VCaP (cell line): ENCODE measurements around the gene AFAP1L1.

Source experiments
- H3K27ac ChIP-seq: fragments of 450-650 bp; 2 replicates; pipeline ENCODE4 v1.5.1; 2017
- TF ChIP-seq, protein P1 (sequence below): fragments of 450-650 bp; conservative IDR thresholded peaks from 2 replicates; pipeline ENCODE4 v1.5.1; 2017; ENCODE audit warnings: mild to moderate bottlenecking, moderate library complexity

Gene AFAP1L1

DNA sequence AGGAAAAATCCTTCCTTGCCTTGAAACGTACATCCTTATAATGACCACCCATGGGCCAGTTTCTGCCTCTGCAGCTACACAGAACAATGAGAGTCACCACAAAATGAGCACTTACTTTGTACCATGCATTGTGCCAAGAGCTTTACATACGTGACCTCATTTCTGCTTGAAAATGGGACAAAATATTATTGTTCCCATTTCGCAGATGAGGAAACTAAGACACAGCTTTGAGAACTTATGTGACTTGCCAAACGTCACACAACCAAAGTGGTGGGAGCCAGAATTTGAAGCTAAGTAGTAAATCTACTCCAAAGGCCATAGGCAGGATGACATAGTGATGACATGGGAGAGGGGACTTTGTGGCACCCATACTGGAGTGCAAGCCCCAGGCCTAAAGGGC is 38.8 kb downstream of the AFAP1L1 start:
- H3K27ac ChIP-seq: no peak overlapping the region
- TF ChIP-seq, protein P1, sequence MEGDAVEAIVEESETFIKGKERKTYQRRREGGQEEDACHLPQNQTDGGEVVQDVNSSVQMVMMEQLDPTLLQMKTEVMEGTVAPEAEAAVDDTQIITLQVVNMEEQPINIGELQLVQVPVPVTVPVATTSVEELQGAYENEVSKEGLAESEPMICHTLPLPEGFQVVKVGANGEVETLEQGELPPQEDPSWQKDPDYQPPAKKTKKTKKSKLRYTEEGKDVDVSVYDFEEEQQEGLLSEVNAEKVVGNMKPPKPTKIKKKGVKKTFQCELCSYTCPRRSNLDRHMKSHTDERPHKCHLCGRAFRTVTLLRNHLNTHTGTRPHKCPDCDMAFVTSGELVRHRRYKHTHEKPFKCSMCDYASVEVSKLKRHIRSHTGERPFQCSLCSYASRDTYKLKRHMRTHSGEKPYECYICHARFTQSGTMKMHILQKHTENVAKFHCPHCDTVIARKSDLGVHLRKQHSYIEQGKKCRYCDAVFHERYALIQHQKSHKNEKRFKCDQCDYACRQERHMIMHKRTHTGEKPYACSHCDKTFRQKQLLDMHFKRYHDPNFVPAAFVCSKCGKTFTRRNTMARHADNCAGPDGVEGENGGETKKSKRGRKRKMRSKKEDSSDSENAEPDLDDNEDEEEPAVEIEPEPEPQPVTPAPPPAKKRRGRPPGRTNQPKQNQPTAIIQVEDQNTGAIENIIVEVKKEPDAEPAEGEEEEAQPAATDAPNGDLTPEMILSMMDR: no peak

DNA sequence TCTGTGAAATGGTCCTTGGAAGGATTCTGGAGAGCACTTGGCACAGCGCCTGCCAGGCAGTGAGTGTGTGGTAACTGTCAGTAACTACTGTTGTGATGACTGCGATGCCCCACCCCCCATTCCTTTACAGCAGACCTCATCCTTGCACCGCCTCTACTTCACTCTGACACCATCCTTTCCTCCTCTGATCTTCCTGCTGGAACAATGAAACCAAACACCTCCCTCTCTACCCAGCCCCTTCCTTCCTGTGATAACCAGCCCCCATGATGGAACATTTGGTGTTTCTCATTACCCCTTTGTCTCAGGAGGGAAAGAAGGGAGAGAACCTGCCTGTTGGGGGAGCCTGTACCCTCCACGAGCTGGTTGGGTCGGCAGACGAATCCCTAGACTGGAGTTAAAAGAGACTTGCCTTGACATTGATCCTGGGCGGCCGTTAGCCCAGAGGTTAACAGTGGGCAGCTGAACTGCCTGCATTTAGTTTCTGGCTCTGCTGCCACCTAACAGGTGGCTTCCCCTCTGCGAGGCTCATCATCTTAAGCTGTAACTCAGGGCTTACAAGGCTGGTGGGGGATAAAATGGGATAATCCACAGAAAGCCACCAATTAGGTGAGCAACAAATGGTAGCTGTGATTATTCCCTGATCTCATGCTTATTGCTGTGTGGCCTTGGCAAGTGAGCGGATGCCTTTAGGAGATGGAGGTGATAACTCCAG is 39.4 kb downstream of the AFAP1L1 start:
- H3K27ac ChIP-seq: no peak overlapping the region
- TF ChIP-seq, protein P1: no peak

DNA sequence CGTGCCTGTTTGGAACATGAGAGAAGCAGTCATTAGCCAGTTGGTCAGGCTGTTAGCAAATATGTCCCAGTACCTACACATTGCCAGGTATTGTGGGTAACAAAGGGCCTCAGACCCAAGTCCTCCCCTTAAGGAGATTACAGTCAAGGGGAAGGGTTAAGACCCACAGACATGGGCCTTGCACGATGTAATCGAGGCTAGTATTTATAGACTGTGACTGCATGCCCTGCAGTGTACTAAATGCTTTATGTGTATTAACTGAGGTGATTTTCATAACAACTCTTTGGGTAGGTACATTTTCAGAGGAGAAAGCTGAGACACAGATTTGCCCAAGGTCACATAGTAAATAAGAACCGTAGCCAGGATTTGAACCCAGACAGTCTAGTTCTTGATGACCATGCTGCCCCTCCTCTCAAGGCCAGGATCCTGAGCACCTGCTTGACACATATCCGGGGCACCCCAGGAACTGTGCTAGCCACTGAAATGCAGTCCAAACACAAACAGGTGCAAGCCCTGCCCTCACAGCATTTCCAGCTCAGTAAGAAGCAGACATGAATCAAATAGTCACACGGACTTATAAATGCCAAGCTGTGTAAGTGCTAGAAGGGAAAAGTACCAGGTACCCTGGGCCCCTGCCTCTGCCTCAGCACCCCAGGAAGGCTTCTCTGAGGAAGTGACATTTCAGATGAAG is 41.6 kb downstream of the AFAP1L1 start:
- no peak overlapping the region for H3K27ac ChIP-seq
- TF ChIP-seq, protein P1: no peak

DNA sequence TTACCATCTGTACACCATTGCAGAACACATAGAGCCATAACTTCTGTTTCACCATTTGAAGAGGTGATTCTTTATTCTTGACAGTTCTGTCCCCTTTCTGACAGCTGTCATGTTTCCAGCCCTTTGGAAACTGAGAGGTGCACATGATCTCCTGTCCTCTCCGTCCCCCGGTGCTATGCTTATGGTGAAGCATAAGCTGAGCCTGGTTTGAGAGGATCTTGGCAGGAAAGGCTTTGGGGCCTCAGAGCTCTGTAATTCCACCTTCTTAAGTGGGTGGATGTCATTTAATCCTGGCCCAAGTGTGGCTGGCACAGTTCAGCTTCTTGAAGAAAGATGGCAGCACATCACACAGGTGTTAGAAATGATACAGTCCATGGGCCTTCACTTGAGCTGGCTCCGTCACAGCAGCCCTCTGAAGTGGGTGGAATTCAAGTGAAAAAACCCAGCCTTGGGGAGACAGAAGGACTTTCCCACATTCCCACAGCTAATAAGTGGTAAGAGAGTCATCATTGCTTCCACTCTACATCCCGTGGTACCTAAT is 43.0 kb downstream of the AFAP1L1 start:
- TF ChIP-seq, protein P1: 0 out of 2 replicates have a peak, but pooled peaks have one; percentile 13
- no peak overlapping the region for H3K27ac ChIP-seq

DNA sequence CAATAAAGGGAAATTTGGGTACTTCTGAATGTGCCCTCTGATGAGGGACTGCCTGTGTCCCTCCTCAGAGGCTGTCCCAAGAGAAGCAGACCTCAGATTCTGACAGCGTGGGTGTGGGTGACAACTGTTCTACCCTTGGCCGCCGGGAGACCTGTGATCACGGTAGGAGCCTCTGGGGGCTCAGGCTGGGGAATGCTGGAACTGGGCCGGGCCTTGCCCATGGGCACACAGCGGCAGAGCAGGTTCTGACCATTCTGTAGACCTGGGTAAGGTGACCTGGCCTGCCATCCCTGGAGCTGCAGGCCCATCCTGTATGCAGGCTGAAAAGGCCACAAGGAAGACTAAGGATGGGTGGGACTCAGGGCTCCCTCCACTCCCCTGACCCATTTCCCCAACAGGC is 44.1 kb downstream of the AFAP1L1 start:
- TF ChIP-seq, protein P1: no peak
- no peak overlapping the region for H3K27ac ChIP-seq

DNA sequence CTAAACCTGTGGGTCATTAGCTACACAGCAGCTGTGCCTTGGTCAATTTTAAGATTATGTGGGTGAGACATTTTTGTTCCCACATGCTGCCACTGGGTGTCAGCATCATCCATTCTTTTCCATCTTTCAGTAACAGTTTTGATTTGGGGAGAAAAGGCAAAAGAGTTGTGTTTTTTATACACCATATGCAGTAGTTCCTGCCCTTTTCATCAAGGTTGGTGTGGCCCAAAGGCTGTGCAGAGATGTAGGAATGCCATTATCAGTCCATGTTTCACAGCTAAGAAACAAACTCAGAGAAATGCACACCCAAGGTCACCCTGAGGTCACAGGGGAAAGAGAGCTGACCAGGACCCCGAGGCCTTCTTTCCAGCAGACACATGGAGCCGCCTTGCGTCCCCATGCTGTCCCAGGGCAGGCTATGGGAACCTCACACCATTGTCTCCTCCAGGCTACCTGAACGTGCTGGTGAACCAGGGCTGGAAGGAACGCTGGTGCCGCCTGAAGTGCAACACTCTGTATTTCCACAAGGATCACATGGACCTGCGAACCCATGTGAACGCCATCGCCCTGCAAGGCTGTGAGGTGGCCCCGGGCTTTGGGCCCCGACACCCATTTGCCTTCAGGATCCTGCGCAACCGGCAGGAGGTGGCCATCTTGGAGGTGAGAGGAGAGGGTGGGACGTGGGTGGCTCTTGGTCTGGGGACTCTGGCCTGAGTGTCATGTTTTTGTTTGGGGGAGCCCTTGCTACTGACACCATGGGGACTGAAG is 45.8 kb downstream of the AFAP1L1 start:
- H3K27ac ChIP-seq: peak overlapping the region; percentile 30; the same call in 1 of the 2 replicates
- TF ChIP-seq, protein P1: peak; percentile 78

DNA sequence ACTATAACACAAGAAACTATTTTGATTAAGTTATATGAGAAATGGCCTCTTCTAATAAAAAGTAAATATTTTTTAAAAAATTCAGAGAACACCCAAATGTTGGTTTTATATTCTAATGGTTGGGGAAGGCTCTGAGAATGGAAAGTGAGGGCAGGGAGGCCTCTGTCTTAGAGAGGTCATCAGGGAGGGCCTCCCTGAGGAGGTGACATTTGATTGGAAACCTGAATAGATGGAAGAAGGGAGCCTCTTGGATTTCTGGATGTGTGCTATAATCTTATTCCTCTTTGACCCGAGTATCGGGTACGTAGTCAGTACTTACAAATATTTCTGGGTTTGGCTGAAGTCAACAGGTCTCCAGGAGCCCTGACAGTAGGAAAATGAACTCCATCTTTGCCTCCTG is 47.5 kb downstream of the AFAP1L1 start:
- no peak overlapping the region; the same call in 1 of the 2 replicates for H3K27ac ChIP-seq
- TF ChIP-seq, protein P1: no peak
